HEK293 (cell line): ENCODE results near the gene CDC20.
A peak's percentile ranks its signal among the peaks of the same experiment; 100 is the strongest.

Experiments used
- HOXA7 ChIP-seq: sonication (generic); formaldehyde crosslinking; IDR thresholded peaks from 2 replicates; pipeline ENCODE4 v1.8.1; 2022; ENCODE audit warnings: missing genetic modification reagents, borderline replicate concordance
- KLF1 ChIP-seq: fragments of 450-650 bp; formaldehyde crosslinking; IDR thresholded peaks from 2 replicates; pipeline ENCODE4 v1.5.1; 2016; ENCODE audit warnings: missing biosample characterization, missing genetic modification characterization
- TCF7L2 ChIP-seq: IDR thresholded peaks from 2 replicates; pipeline ENCODE4 v1.6.1; 2011; ENCODE audit warnings: low read depth, mild to moderate bottlenecking, inconsistent platforms, low read length, moderate library complexity, borderline replicate concordance
- ZBTB1 ChIP-seq: fragments of 450-650 bp; formaldehyde crosslinking; IDR thresholded peaks from 2 replicates; pipeline ENCODE4 v1.5.1; 2016; ENCODE audit warnings: missing biosample characterization, missing genetic modification characterization
- ZFP37 ChIP-seq: fragments of 450-650 bp; formaldehyde crosslinking; IDR thresholded peaks from 2 replicates; pipeline ENCODE4 v1.5.1; 2016; ENCODE audit warnings: missing biosample characterization, missing genetic modification characterization
- ZNF114 ChIP-seq: fragments of 450-650 bp; formaldehyde crosslinking; IDR thresholded peaks from 2 replicates; pipeline ENCODE4 v1.5.0; 2017; ENCODE audit warnings: missing biosample characterization, missing genetic modification characterization
- ZNF132 ChIP-seq: fragments of 450-650 bp; formaldehyde crosslinking; IDR thresholded peaks from 2 replicates; pipeline ENCODE4 v1.5.1; 2017; ENCODE audit warnings: missing biosample characterization, missing genetic modification characterization, borderline replicate concordance
- ZNF155 ChIP-seq: fragments of 450-650 bp; formaldehyde crosslinking; IDR thresholded peaks from 2 replicates; pipeline ENCODE4 v1.5.1; 2016; ENCODE audit warnings: missing biosample characterization, missing genetic modification characterization
- ZNF214 ChIP-seq: fragments of 450-650 bp; formaldehyde crosslinking; IDR thresholded peaks from 2 replicates; pipeline ENCODE4 v1.5.1; 2017; ENCODE audit warnings: missing biosample characterization, mild to moderate bottlenecking, missing genetic modification characterization, borderline replicate concordance
- ZNF221 ChIP-seq: fragments of 450-650 bp; formaldehyde crosslinking; IDR thresholded peaks from 2 replicates; pipeline ENCODE4 v1.5.1; 2017; ENCODE audit warnings: missing biosample characterization, missing genetic modification characterization, borderline replicate concordance
- ZNF391 ChIP-seq: fragments of 450-650 bp; formaldehyde crosslinking; IDR thresholded peaks from 2 replicates; pipeline ENCODE4 v1.5.1; 2016; ENCODE audit warnings: low read depth, missing biosample characterization, missing genetic modification characterization, borderline replicate concordance
- ZNF404 ChIP-seq: fragments of 450-650 bp; formaldehyde crosslinking; IDR thresholded peaks from 2 replicates; pipeline ENCODE4 v1.5.1; 2017; ENCODE audit warnings: missing biosample characterization, missing genetic modification characterization
- ZNF473 ChIP-seq: fragments of 450-650 bp; formaldehyde crosslinking; IDR thresholded peaks from 2 replicates; pipeline ENCODE4 v1.5.1; 2017; ENCODE audit warnings: missing biosample characterization, missing genetic modification characterization
- ZNF529 ChIP-seq: fragments of 450-650 bp; formaldehyde crosslinking; IDR thresholded peaks from 2 replicates; pipeline ENCODE4 v1.5.1; 2017; ENCODE audit warnings: missing genetic modification characterization, missing biosample characterization; ENCODE audit not compliant: insufficient replicate concordance
- ZNF530 ChIP-seq: fragments of 450-650 bp; formaldehyde crosslinking; IDR thresholded peaks from 2 replicates; pipeline ENCODE4 v1.5.1; 2016; ENCODE audit warnings: low read depth, missing biosample characterization, missing genetic modification characterization
- ZNF555 ChIP-seq: fragments of 450-650 bp; formaldehyde crosslinking; conservative IDR thresholded peaks from 2 replicates; pipeline ENCODE4 v1.5.1; 2017; ENCODE audit warnings: missing biosample characterization, mild to moderate bottlenecking, missing genetic modification characterization, inconsistent platforms
- ZNF623 ChIP-seq: fragments of 450-650 bp; formaldehyde crosslinking; IDR thresholded peaks from 2 replicates; pipeline ENCODE4 v1.5.1; 2016; ENCODE audit warnings: missing biosample characterization, missing genetic modification characterization
- ZNF626 ChIP-seq: fragments of 450-650 bp; sonication (Bioruptor Pico); formaldehyde crosslinking; IDR thresholded peaks from 2 replicates; pipeline ENCODE4 v1.5.1; 2018; ENCODE audit warnings: missing biosample characterization, missing genetic modification characterization, inconsistent platforms
- ZNF664 ChIP-seq: fragments of 450-650 bp; formaldehyde crosslinking; IDR thresholded peaks from 2 replicates; pipeline ENCODE4 v1.5.1; 2016; ENCODE audit warnings: missing biosample characterization, missing genetic modification characterization
- ZNF670 ChIP-seq: fragments of 450-650 bp; formaldehyde crosslinking; IDR thresholded peaks from 2 replicates; pipeline ENCODE4 v1.5.1; 2016; ENCODE audit warnings: missing biosample characterization, missing genetic modification characterization, low read depth
- ZNF830 ChIP-seq: fragments of 450-650 bp; IDR thresholded peaks from 2 replicates; pipeline ENCODE4 v1.5.0; 2018; ENCODE audit warnings: missing biosample characterization, missing genetic modification characterization, low read depth, mild to moderate bottlenecking, moderate library complexity
- ZNF843 ChIP-seq: fragments of 450-650 bp; formaldehyde crosslinking; IDR thresholded peaks from 2 replicates; pipeline ENCODE4 v1.5.1; 2016; ENCODE audit warnings: missing biosample characterization, missing genetic modification characterization
- ZXDB ChIP-seq: fragments of 450-650 bp; formaldehyde crosslinking; IDR thresholded peaks from 2 replicates; pipeline ENCODE4 v1.5.1; 2016; ENCODE audit warnings: missing biosample characterization, missing genetic modification characterization
- TF ChIP-seq, protein P1 (sequence below): fragments of 450-650 bp; formaldehyde crosslinking; IDR thresholded peaks from 2 replicates; pipeline ENCODE4 v1.5.1; 2016; ENCODE audit warnings: missing biosample characterization, missing genetic modification characterization
- TF ChIP-seq, protein P2 (sequence below): fragments of 450-650 bp; formaldehyde crosslinking; IDR thresholded peaks from 2 replicates; pipeline ENCODE4 v1.5.1; 2016; ENCODE audit warnings: missing biosample characterization, missing genetic modification characterization, low read depth
- TF ChIP-seq, protein P3 (sequence below): fragments of 450-650 bp; formaldehyde crosslinking; IDR thresholded peaks from 2 replicates; pipeline ENCODE4 v1.5.1; 2017; ENCODE audit warnings: missing biosample characterization, mild to moderate bottlenecking, missing genetic modification characterization, moderate library complexity
- TF ChIP-seq, protein P4 (sequence below): fragments of 450-650 bp; formaldehyde crosslinking; IDR thresholded peaks from 2 replicates; pipeline ENCODE4 v1.5.1; 2016; ENCODE audit warnings: missing biosample characterization, missing genetic modification characterization
- TF ChIP-seq, protein P5 (sequence below): fragments of 450-650 bp; formaldehyde crosslinking; IDR thresholded peaks from 2 replicates; pipeline ENCODE4 v1.5.1; 2017; ENCODE audit warnings: missing biosample characterization, missing genetic modification characterization
- TF ChIP-seq, protein P6 (sequence below): fragments of 450-650 bp; formaldehyde crosslinking; IDR thresholded peaks from 2 replicates; pipeline ENCODE4 v1.5.1; 2016; ENCODE audit warnings: missing biosample characterization, missing genetic modification characterization

The CDC20 gene

DNA sequence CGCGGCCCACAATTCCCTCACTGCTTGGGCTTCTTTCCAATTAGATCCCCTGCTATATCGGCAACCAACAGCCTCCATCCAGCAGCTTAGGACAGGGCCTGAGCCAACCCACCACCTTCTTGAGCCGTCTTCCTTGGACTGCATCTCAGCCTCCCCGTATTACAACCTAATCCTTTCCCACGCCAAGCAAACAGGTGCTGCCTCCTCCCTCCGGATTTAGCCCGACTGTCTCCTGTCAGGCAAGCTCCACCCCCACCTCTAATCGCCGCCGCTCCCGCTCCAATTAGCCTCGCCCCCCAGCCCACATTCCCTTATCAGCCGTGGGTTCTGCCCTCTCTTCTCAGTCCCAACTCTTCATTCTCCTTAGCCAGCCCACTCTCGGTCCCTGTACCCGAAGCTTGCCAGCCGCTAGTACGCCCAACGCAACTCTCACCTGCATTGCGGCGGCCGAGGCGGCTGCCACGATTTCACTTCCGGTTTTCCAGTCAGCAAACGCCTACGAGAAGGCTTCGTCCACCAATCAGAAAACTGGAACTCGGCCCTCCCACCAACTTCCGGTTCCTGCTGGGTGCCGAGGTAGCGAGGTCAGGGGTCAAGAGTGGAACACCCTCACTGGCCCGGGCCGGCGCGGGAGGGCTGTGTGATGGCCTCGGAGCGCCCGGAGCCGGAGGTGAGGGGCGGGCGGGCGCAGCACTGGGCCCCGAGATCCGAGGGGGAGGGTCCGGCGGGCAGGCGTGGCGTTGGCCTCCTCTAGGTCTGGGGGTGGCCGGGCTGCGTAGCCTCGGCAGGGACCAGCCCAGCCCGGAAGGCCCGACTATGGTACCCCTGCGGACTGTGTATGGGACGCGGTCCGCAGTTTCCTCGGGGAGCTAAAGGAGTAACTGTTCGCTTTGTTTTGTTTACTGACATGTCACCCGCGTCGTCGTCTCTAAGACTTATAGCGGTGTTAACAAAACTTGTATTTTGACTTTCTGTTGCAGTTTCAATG, 30.8 kb downstream of the CDC20 start, which contains the start of the genes MED8 and SZT2 (continued):
- TF ChIP-seq ZNF830 (tag by site-specific recombination): no peak
- TF ChIP-seq ZNF155 (tag by site-specific recombination): no peak
- TF ChIP-seq, protein P1, sequence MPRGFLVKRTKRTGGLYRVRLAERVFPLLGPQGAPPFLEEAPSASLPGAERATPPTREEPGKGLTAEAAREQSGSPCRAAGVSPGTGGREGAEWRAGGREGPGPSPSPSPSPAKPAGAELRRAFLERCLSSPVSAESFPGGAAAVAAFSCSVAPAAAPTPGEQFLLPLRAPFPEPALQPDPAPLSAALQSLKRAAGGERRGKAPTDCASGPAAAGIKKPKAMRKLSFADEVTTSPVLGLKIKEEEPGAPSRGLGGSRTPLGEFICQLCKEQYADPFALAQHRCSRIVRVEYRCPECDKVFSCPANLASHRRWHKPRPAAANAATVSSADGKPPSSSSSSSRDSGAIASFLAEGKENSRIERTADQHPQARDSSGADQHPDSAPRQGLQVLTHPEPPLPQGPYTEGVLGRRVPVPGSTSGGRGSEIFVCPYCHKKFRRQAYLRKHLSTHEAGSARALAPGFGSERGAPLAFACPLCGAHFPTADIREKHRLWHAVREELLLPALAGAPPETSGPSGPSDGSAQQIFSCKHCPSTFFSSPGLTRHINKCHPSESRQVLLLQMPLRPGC (tag by site-specific recombination): no peak
- TF ChIP-seq ZNF555 (tag by site-specific recombination): no peak
- no peak for TF ChIP-seq ZNF530 (tag by site-specific recombination)
- no peak for TF ChIP-seq ZNF221 (tag by site-specific recombination)
- TF ChIP-seq, protein P2, sequence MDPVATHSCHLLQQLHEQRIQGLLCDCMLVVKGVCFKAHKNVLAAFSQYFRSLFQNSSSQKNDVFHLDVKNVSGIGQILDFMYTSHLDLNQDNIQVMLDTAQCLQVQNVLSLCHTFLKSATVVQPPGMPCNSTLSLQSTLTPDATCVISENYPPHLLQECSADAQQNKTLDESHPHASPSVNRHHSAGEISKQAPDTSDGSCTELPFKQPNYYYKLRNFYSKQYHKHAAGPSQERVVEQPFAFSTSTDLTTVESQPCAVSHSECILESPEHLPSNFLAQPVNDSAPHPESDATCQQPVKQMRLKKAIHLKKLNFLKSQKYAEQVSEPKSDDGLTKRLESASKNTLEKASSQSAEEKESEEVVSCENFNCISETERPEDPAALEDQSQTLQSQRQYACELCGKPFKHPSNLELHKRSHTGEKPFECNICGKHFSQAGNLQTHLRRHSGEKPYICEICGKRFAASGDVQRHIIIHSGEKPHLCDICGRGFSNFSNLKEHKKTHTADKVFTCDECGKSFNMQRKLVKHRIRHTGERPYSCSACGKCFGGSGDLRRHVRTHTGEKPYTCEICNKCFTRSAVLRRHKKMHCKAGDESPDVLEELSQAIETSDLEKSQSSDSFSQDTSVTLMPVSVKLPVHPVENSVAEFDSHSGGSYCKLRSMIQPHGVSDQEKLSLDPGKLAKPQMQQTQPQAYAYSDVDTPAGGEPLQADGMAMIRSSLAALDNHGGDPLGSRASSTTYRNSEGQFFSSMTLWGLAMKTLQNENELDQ (tag by site-specific recombination): no peak
- no peak for TF ChIP-seq HOXA7 (CRISPR knock-in tag)
- TF ChIP-seq, protein P3, sequence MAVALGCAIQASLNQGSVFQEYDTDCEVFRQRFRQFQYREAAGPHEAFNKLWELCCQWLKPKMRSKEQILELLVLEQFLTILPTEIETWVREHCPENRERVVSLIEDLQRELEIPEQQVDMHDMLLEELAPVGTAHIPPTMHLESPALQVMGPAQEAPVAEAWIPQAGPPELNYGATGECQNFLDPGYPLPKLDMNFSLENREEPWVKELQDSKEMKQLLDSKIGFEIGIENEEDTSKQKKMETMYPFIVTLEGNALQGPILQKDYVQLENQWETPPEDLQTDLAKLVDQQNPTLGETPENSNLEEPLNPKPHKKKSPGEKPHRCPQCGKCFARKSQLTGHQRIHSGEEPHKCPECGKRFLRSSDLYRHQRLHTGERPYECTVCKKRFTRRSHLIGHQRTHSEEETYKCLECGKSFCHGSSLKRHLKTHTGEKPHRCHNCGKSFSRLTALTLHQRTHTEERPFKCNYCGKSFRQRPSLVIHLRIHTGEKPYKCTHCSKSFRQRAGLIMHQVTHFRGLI: peak; percentile 83
- TF ChIP-seq ZNF843 (tag by site-specific recombination): 0 out of 2 replicates have a peak, but pooled peaks have one; percentile 39
- peak; percentile 53; the same call in 1 of the 2 replicates for TF ChIP-seq KLF1 (tag by site-specific recombination)
- no peak for TF ChIP-seq ZNF132
- no peak for TF ChIP-seq ZNF404 (tag by site-specific recombination)
- peak; percentile 85 for TF ChIP-seq ZXDB (tag by site-specific recombination)
- TF ChIP-seq ZNF473: no peak
- TF ChIP-seq ZBTB1: no peak
- no peak; the same call in 1 of the 2 replicates for TF ChIP-seq ZNF391
- no peak for TF ChIP-seq ZNF626 (tag by site-specific recombination)
- TF ChIP-seq ZNF623: no peak
- TF ChIP-seq ZFP37 (tag by site-specific recombination): peak; percentile 63; the same call in 1 of the 2 replicates
- TF ChIP-seq, protein P4, sequence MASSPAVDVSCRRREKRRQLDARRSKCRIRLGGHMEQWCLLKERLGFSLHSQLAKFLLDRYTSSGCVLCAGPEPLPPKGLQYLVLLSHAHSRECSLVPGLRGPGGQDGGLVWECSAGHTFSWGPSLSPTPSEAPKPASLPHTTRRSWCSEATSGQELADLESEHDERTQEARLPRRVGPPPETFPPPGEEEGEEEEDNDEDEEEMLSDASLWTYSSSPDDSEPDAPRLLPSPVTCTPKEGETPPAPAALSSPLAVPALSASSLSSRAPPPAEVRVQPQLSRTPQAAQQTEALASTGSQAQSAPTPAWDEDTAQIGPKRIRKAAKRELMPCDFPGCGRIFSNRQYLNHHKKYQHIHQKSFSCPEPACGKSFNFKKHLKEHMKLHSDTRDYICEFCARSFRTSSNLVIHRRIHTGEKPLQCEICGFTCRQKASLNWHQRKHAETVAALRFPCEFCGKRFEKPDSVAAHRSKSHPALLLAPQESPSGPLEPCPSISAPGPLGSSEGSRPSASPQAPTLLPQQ (tag by site-specific recombination): peak; percentile 42; the same call in 1 of the 2 replicates
- TF ChIP-seq, protein P5, sequence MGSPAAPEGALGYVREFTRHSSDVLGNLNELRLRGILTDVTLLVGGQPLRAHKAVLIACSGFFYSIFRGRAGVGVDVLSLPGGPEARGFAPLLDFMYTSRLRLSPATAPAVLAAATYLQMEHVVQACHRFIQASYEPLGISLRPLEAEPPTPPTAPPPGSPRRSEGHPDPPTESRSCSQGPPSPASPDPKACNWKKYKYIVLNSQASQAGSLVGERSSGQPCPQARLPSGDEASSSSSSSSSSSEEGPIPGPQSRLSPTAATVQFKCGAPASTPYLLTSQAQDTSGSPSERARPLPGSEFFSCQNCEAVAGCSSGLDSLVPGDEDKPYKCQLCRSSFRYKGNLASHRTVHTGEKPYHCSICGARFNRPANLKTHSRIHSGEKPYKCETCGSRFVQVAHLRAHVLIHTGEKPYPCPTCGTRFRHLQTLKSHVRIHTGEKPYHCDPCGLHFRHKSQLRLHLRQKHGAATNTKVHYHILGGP (tag by site-specific recombination): no peak
- no peak for TF ChIP-seq ZNF664 (tag by site-specific recombination)
- no peak for TF ChIP-seq TCF7L2
- TF ChIP-seq ZNF529 (tag by site-specific recombination): no peak
- no peak for TF ChIP-seq ZNF214
- TF ChIP-seq ZNF670 (tag by site-specific recombination): no peak
- TF ChIP-seq, protein P6, sequence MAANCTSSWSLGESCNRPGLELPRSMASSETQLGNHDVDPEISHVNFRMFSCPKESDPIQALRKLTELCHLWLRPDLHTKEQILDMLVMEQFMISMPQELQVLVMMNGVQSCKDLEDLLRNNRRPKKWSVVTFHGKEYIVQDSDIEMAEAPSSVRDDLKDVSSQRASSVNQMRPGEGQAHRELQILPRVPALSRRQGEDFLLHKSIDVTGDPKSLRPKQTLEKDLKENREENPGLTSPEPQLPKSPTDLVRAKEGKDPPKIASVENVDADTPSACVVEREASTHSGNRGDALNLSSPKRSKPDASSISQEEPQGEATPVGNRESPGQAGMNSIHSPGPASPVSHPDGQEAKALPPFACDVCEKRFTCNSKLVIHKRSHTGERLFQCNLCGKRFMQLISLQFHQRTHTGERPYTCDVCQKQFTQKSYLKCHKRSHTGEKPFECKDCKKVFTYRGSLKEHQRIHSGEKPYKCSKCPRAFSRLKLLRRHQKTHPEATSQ (tag by site-specific recombination): no peak
- TF ChIP-seq ZNF114 (tag by site-specific recombination): no peak
